Esophagus squamous epithelium (tissue), 5 donors: ENCODE data around the gene ZNF667. TPM values are rescaled to one million over a fixed set of nuclear protein-coding genes. Genes with fewer than 3 reads are reported as not detected.

Experiments used
- DNase-seq: peaks from one replicate; lab custom pipeline; 2025; lab: John Stamatoyannopoulos, UW
- H3K27ac ChIP-seq, 4 donors: fragments of 200-600 bp; sonication (generic); one replicate each; pipeline ENCODE4 v1.5.1; 2016 to 2019; ENCODE audit warnings: mild to moderate bottlenecking in 1 of 4
- H3K27me3 ChIP-seq, 4 donors: fragments of 200-600 bp; sonication (generic); 1 replicate in 3 of 4; 2 replicates in 1 of 4; pipeline versions ENCODE4 v1.5.1 to v1.6.0; 2017 to 2021; ENCODE audit warnings: antibody characterized with exemption in 1 of 4
- H3K36me3 ChIP-seq, 3 donors: fragments of 200-600 bp; sonication (generic); one replicate each; pipeline ENCODE4 v1.5.1; 2016 to 2019
- H3K4me1 ChIP-seq, 3 donors: fragments of 200-600 bp; sonication (generic); one replicate each; pipeline ENCODE4 v1.5.1; 2017 to 2019
- H3K4me3 ChIP-seq, 4 donors: fragments of 200-600 bp; sonication (generic); 1 replicate in 3 of 4; 2 replicates in 1 of 4; pipeline ENCODE4 v1.5.1; 2016 to 2019; ENCODE audit warnings: mild to moderate bottlenecking in 2 of 4, moderate library complexity in 1 of 4
- H3K9me3 ChIP-seq, 3 donors: fragments of 200-600 bp; sonication (generic); one replicate each; pipeline ENCODE4 v1.5.1; 2016 to 2019
- CTCF ChIP-seq, 6 experiments: fragments of 450-650 bp in 4 of 6; fragments of 200-600 bp in 2 of 6; sonication (generic) in 2 of 6; IDR thresholded peaks; one replicate each; pipeline ENCODE4 v1.5.1; 2016 to 2019; ENCODE audit warnings: antibody characterized with exemption in 6 of 6, mild to moderate bottlenecking in 4 of 6, moderate library complexity in 4 of 6
- POLR2A ChIP-seq, 4 donors: fragments of 450-650 bp; IDR thresholded peaks; one replicate each; pipeline ENCODE4 v1.6.1; 2017; ENCODE audit warnings: antibody characterized with exemption in 4 of 4, mild to moderate bottlenecking in 4 of 4, moderate library complexity in 3 of 4
- WGBS, 2 donors: methylation state at CpG; one replicate each; pipeline ENCODE4 v1.1.5; 2018; 5-methylcytosine and 5-hydroxymethylcytosine counted together
- intact Hi-C: fragments of 100-400 bp; cut with DNase I; formaldehyde crosslinking; loops from one replicate; pipeline ENCODE4 v1.15.0; 2022
- total RNA-seq, 4 donors: library from RNA; depleted of rRNA; stranded (reverse); fragments of >200 nt; gene quantifications; one replicate each; pipeline ENCODE4 v1.1.0, GENCODE V29; 2016
- donor health status: DM: yes; HTN: yes; CAD: no.

The ZNF667 gene
- total RNA-seq: 1 to 10 TPM in 1 of 4 donors, under 1 TPM in 3; 0.31 to 2.9 (median 0.59) TPM

DNA sequence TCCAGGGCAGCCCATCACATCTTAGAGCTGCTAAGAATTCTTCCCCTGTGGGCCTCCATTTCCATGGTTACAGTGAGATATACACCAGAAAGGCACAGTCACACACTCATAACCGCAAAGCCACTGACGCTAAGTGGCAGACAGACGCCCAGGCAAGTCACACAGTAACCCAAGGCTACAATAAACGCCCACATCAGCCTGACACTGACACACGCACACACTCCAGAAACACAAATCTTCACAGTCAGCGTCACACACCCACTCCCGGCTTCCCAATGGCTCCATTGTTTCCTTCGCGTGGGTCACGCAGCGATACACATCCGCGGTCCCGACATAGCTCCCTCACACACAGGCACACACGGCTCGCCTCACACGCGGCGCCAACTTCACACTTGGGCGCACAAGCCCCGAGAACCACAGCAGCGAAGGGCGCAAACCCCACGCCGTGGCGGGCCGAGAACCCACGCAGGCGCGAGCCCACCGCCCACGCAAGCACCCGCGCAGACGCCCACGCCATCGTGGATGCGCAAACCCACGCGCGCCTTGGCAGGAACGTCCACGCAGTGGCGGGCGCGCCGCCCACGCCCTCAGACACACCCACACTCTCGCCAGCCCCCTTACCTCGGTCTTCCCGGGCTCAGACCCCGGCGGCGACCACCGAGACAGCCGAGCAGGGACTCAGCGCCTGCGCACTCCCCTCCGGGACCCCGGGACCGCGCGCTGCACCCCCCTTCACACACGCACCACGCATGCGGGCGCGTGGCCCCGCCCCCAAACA is at the start of gene ZNF667:
ZNF667 (minus strand) TSS at position 695 of the 778 bp plus-strand sequence. CDS start 14,975 bp downstream, outside the sequence.
- 1 to 7% methylated on average over 9 to 16 of the region's 69 CpGs for WGBS, 2 donors
- Histone ChIP-seq H3K27me3 (no peaks in the 10 kb centered on the region), H3K4me1 (peaks cover 0 to 31% (median 9%) of the 10 kb centered on the region in 3 donors), H3K36me3 (peaks cover 0 to 21% (median 0%) of the 10 kb centered on the region in 3 donors), H3K27ac (peak within 1 kb of the TSS; percentile 1 to 87 (median 82)), H3K4me3 (peak within 1 kb of the TSS; percentile 26 to 68 (median 64)), H3K9me3 (peaks cover 3 to 78% (median 25%) of the 10 kb centered on the region in 3 donors)
- TF ChIP-seq CTCF (IDR thresholded peaks at IDR 0.05) (no peak), POLR2A (IDR thresholded peaks at IDR 0.05) (no peak)
- intact Hi-C loops: no loop called here
- DNase-seq: no peak

DNA sequence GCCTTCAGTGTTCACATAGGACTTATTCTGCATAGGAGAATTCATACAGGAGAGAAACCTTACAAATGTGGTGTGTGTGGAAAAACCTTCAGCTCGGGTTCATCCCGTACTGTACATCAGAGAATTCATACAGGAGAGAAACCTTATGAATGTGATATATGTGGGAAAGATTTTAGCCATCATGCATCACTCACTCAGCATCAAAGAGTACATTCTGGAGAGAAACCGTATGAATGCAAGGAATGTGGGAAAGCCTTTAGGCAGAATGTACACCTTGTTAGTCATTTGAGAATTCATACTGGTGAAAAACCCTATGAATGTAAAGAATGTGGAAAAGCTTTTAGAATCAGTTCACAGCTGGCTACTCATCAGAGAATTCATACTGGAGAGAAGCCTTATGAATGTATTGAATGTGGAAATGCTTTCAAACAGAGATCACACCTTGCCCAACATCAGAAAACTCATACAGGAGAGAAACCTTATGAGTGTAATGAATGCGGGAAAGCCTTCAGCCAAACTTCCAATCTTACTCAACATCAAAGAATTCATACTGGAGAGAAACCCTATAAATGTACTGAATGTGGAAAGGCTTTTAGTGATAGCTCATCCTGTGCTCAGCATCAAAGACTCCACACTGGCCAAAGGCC is 48.2 kb upstream of the ZNF667 start:
- Histone ChIP-seq H3K4me3 (peak overlapping the region in 1 of 4 donors; percentile 18), H3K27ac (no peak overlapping the region), H3K27me3 (no peaks in the 10 kb centered on the region), H3K4me1 (no peaks in the 10 kb centered on the region), H3K36me3 (peaks cover 0 to 46% (median 2%) of the 10 kb centered on the region in 3 donors), H3K9me3 (peaks cover 26 to 100% (median 99%) of the 10 kb centered on the region in 3 donors)
- TF ChIP-seq CTCF (IDR thresholded peaks at IDR 0.05) (no peak), POLR2A (IDR thresholded peaks at IDR 0.05) (no peak)
- WGBS, 2 donors: 71 to 92% methylated on average over 4 of the region's 4 CpGs
- no peak for DNase-seq
- intact Hi-C loops: no loop called here

DNA sequence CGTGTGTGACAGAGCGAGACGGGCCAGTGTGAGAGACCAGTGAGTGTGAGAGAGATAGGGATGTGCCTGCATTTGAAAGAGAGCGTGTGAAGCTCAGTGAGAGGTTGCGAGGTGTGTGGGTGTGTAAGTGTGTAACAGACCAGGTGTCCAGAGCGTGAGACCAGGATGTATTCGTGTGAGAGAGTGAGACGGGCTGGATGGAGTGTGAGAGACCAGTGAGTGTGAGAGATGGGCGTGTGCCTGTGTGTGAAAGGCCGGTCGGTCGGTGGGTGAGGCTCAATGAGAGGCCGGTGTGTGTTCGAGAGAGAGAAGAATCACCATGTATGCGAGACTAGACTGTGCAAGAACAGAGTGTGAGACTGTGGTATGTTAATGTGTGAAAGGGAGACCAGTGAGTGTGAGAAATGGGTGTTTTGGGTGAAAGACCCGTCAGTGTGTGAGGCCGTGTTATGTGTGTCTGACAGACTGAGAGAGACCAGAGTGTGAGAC is 31.2 kb upstream of the ZNF667 start:
- no peaks in the 10 kb centered on the region for H3K27me3 ChIP-seq
- H3K4me3 ChIP-seq: peak overlapping the region; percentile 56 to 83 (median 68)
- TF ChIP-seq POLR2A (IDR thresholded peaks at IDR 0.05) (no peak), CTCF (IDR thresholded peaks at IDR 0.05) (no peak)
- intact Hi-C loops: no loop called here
- H3K36me3 ChIP-seq: peaks cover 0 to 15% (median 0%) of the 10 kb centered on the region in 3 donors
- peak overlapping the region; percentile 94 to 98 (median 95) for H3K27ac ChIP-seq
- DNase-seq: no peak
- WGBS, 2 donors: 6 to 7% methylated on average over 17 of the region's 17 CpGs
- H3K9me3 ChIP-seq: peaks cover 0 to 21% (median 9%) of the 10 kb centered on the region in 3 donors
- peaks cover 0 to 17% (median 0%) of the 10 kb centered on the region in 3 donors for H3K4me1 ChIP-seq

- Histone ChIP-seq H3K4me3 (peak within 1 kb of the TSS; percentile 56 to 83 (median 68)), H3K27me3 (no peaks in the 10 kb centered on the region), H3K27ac (peak within 1 kb of the TSS; percentile 94 to 98 (median 95)), H3K36me3 (peaks cover 0 to 9% (median 0%) of the 10 kb centered on the region in 3 donors), H3K9me3 (peaks cover 0 to 21% (median 9%) of the 10 kb centered on the region in 3 donors), H3K4me1 (peaks cover 0 to 17% (median 0%) of the 10 kb centered on the region in 3 donors)
- 0 to 10% methylated on average over 2 to 17 of the region's 74 CpGs for WGBS, 2 donors
- TF ChIP-seq POLR2A (IDR thresholded peaks at IDR 0.05): no peak
- DNase-seq: peak; percentile 66
- intact Hi-C loops: no loop called here
Observed at GRCh38 chr19:56507446-56508289, 30.5 kb upstream of the ZNF667 start, which contains the start of gene ZNF471. Gene ZNF471 (plus strand): TSS chr19:56507855. CDS start chr19:56511572, 3,717 bp downstream.

GRCh38 chr19:56504581-56504980 is 27.4 kb upstream of the ZNF667 start:
- intact Hi-C loops: no loop called here
- no peaks in the 10 kb centered on the region for H3K36me3 ChIP-seq
- WGBS, 2 donors: 80 to 84% methylated on average over 2 of the region's 2 CpGs
- no peaks in the 10 kb centered on the region for H3K27me3 ChIP-seq
- TF ChIP-seq POLR2A (IDR thresholded peaks at IDR 0.05): no peak
- no peak for TF ChIP-seq CTCF (IDR thresholded peaks at IDR 0.05)
- DNase-seq: no peak
- no peak overlapping the region for H3K4me3 ChIP-seq
- H3K27ac ChIP-seq: no peak overlapping the region
- H3K9me3 ChIP-seq: peaks cover 0 to 17% (median 0%) of the 10 kb centered on the region in 3 donors
- peaks cover 0 to 17% (median 0%) of the 10 kb centered on the region in 3 donors for H3K4me1 ChIP-seq
